Ascending aorta (tissue), 2 donors: ENCODE results near the gene PLAC9. TPM values are rescaled to one million over a fixed set of nuclear protein-coding genes. Genes with fewer than 3 reads are reported as not detected.

Experiments
- DNase-seq, 2 donors: peaks; one replicate each; pipeline ENCODE4 v3.0.0-alpha.2; 2019; ENCODE audit warnings: low spot score in 2 of 2
- H3K27ac ChIP-seq, 2 donors: fragments of 200-600 bp; sonication (generic); one replicate each; pipeline ENCODE4 v1.5.1; 2016 to 2017; ENCODE audit warnings: mild to moderate bottlenecking in 1 of 2
- H3K27me3 ChIP-seq: fragments of 200-600 bp; sonication (generic); one replicate; pipeline ENCODE4 v1.5.1; 2017
- H3K36me3 ChIP-seq, 2 donors: fragments of 200-600 bp; sonication (generic); one replicate each; pipeline ENCODE4 v1.5.1; 2016
- H3K4me1 ChIP-seq, 2 donors: fragments of 200-600 bp; sonication (generic); one replicate each; pipeline ENCODE4 v1.5.1; 2016 to 2017; ENCODE audit warnings: mild to moderate bottlenecking in 1 of 2
- H3K4me3 ChIP-seq, 2 donors: fragments of 200-600 bp; sonication (generic); one replicate each; pipeline ENCODE4 v1.5.1; 2016 to 2017; ENCODE audit warnings: mild to moderate bottlenecking in 1 of 2
- H3K9me3 ChIP-seq, 2 donors: fragments of 200-600 bp; sonication (generic); one replicate each; pipeline ENCODE4 v1.5.1; 2016
- intact Hi-C: fragments of 100-400 bp; cut with DNase I; formaldehyde crosslinking; loops from one replicate; pipeline ENCODE4 v1.15.1; 2023
- total RNA-seq: library from RNA; depleted of rRNA; stranded (reverse); fragments of >200 nt; gene quantifications from one replicate; pipeline ENCODE4 v1.1.0, GENCODE V29; 2016
- TF ChIP-seq, protein P1 (sequence below), 3 experiments: fragments of 200-600 bp in 2 of 3; fragments of 450-650 bp in 1 of 3; sonication (generic) in 2 of 3; IDR thresholded peaks; one replicate each; pipeline ENCODE4 v1.5.1; 2016 to 2019; ENCODE audit warnings: antibody characterized with exemption in 3 of 3, mild to moderate bottlenecking in 1 of 3, moderate library complexity in 1 of 3

The PLAC9 gene
- total RNA-seq, 1 donor from 2014 or later, result 221 TPM

DNA sequence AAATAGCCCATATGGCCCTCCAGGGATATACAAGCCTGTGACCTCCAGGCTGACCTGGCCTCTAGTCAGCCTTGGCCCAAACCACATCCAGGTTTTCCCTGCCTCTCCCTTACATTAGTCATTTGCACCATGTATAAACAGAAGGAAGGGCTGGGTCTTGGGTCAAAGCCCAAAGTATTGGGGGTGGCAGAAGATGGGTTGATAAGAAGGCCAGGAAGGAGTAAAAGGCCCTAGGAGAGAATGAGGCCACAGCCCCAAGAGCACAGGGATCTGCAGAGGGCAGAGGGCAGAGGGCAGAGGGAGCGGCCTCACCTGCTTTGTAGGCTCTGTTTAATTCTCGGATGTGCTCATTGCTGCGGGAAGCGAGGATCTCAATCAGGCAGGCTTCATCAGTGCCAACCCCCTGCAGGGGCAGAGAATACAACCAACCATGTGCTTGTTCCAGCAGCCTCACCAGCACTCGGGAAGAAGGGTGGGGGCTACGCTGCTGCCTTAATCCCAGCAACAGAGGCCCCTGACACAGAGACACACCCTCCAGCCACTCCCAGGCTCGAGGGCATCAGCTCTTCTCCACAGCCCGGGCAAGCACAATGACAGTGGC is 31.3 kb downstream of the PLAC9 start:
- H3K4me3 ChIP-seq, result no peak overlapping the region
- TF ChIP-seq, protein P1, sequence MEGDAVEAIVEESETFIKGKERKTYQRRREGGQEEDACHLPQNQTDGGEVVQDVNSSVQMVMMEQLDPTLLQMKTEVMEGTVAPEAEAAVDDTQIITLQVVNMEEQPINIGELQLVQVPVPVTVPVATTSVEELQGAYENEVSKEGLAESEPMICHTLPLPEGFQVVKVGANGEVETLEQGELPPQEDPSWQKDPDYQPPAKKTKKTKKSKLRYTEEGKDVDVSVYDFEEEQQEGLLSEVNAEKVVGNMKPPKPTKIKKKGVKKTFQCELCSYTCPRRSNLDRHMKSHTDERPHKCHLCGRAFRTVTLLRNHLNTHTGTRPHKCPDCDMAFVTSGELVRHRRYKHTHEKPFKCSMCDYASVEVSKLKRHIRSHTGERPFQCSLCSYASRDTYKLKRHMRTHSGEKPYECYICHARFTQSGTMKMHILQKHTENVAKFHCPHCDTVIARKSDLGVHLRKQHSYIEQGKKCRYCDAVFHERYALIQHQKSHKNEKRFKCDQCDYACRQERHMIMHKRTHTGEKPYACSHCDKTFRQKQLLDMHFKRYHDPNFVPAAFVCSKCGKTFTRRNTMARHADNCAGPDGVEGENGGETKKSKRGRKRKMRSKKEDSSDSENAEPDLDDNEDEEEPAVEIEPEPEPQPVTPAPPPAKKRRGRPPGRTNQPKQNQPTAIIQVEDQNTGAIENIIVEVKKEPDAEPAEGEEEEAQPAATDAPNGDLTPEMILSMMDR (IDR thresholded peaks at IDR 0.05), result no peak
- no peaks in the 10 kb centered on the region for H3K27me3 ChIP-seq
- intact Hi-C loops, result no loop called here
- peak overlapping the region; percentile 84 to 92 for H3K27ac ChIP-seq
- H3K4me1 ChIP-seq, result peaks cover 31 to 85% of the 10 kb centered on the region in 2 donors
- peak in 1 of 2 donors; percentile 88 for DNase-seq
- H3K9me3 ChIP-seq, result no peaks in the 10 kb centered on the region
- peaks cover 39 to 40% of the 10 kb centered on the region in 2 donors for H3K36me3 ChIP-seq

- no peak for DNase-seq
These were observed 32.1 kb downstream of the PLAC9 start for GRCh38 chr10:80164596-80164995.

GRCh38 chr10:80165173-80165572 is 32.6 kb downstream of the PLAC9 start:
- Histone ChIP-seq H3K9me3 (no peaks in the 10 kb centered on the region), H3K4me3 (no peak overlapping the region), H3K4me1 (peaks cover 31 to 78% of the 10 kb centered on the region in 2 donors), H3K27me3 (no peaks in the 10 kb centered on the region), H3K36me3 (peaks cover 32 to 39% of the 10 kb centered on the region in 2 donors), H3K27ac (peak overlapping the region; percentile 84 to 92)
- TF ChIP-seq, protein P1 (IDR thresholded peaks at IDR 0.05), result peak in 1 of 3 experiments; percentile 24
- DNase-seq, result no peak
- intact Hi-C loops, result no loop called here

More at GRCh38 chr10:80164596-80164995, 32.1 kb downstream of the PLAC9 start:
- Histone ChIP-seq H3K4me1 (peaks cover 31 to 81% of the 10 kb centered on the region in 2 donors), H3K27me3 (no peaks in the 10 kb centered on the region), H3K9me3 (no peaks in the 10 kb centered on the region), H3K4me3 (no peak overlapping the region), H3K36me3 (peaks cover 37 to 39% of the 10 kb centered on the region in 2 donors), H3K27ac (peak overlapping the region; percentile 84 to 92)
- TF ChIP-seq, protein P1 (IDR thresholded peaks at IDR 0.05), result no peak
- intact Hi-C loops, result no loop called here

DNA sequence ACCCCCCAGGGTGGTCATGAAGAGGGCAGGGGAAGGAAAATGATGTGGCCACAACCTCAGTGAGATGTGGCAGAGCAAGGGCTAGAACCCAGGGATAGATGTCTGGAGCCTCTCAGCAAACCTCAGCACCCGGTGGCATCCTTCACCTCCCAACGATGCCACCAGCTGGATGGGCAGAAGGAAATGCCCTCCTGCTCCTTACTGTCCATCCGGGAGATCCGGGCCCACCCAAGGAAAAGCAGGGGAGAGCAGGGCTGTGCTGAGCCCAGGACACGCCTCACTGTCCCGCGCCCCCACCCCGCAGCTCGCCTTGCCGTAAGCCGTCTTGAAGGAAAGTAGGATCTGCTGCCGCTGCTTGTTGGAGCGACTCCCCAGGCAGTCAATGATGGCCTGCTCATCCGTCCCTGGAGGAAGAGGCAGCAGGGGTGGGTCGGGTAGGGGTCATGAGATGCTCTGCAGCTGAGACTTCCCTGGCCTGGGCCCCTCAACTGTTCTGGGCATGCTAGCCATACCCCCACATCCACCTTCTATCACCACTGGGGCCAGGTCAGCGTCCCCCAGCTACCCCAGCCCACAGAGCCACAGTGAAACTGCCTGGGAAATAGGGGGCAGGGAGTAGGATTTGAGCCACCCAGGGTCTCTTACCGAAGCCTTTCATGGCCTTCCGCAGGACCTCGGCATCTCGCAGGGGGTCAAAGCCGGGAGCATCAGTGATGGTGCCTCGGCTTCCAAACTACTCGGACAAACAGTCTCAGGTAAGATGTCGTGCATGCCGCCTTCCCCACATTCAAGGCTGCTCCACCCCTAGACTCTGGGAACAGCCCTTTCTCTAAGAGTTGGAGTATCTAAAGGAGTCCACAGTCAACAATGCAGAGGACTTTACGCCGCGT is 34.3 kb downstream of the PLAC9 start:
- Histone ChIP-seq H3K27ac (peak overlapping the region; percentile 84 to 86), H3K9me3 (no peaks in the 10 kb centered on the region), H3K4me1 (peaks cover 31 to 70% of the 10 kb centered on the region in 2 donors), H3K36me3 (peaks cover 33 to 40% of the 10 kb centered on the region in 2 donors), H3K4me3 (no peak overlapping the region), H3K27me3 (no peaks in the 10 kb centered on the region)
- DNase-seq, result no peak
- intact Hi-C loops, result no loop called here
- TF ChIP-seq, protein P1 (IDR thresholded peaks at IDR 0.05), result no peak

DNA sequence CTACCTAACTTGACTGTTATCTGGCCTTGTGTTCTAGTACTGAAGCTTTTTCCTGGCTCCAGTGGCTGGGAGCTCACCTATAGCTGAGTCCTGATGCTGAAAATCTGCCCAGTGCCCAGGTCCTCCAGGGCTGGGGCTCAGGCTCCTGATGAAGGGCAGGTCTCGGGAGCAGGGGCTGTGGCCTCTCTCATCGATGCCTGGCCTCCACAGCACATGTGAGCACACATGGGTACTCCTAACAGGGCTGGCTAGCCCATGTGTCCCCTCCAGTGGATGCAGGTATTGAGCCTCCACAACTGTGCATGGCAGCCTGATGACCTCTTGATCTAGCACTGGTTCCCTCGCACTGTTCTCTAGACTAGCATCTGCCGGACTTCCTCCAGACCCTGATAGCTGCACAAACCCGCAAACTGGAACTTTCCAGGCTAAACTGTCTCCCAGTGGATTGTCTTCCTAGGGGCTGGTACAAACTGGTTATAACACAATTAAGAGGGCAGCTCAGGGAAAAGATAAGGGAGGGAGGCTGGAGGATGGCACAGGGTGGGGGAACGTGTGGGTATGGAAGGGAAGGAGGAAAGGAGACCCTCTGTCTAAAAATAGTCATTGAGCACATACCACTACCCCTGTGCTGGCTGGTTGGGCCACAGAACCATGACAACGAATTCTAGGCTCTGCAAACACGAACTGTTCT is 35.1 kb downstream of the PLAC9 start:
- H3K36me3 ChIP-seq, result peaks cover 30 to 32% of the 10 kb centered on the region in 2 donors
- TF ChIP-seq, protein P1 (IDR thresholded peaks at IDR 0.05), result no peak
- H3K27me3 ChIP-seq, result no peaks in the 10 kb centered on the region
- no peaks in the 10 kb centered on the region for H3K9me3 ChIP-seq
- intact Hi-C loops, result loop anchor here (2.0 kb wide), 1 partner anchor 31 kb away; no protein-coding TSS in a partner anchor
- DNase-seq, result no peak
- peak overlapping the region in 1 of 2 donors; percentile 3 for H3K4me3 ChIP-seq
- H3K4me1 ChIP-seq, result peaks cover 31 to 62% of the 10 kb centered on the region in 2 donors
- peak overlapping the region; percentile 84 to 86 for H3K27ac ChIP-seq
